HG03095 (cell line): Measurements from ENCODE around the gene SLC35E1.

Source experiments
- ATAC-seq: cut with Tn5 transposase; IDR thresholded peaks from one replicate; pipeline ENCODE4 v1.9.1; 2021; ENCODE audit warnings: moderate library complexity; ENCODE audit not compliant: unreplicated experiment

The SLC35E1 gene

DNA sequence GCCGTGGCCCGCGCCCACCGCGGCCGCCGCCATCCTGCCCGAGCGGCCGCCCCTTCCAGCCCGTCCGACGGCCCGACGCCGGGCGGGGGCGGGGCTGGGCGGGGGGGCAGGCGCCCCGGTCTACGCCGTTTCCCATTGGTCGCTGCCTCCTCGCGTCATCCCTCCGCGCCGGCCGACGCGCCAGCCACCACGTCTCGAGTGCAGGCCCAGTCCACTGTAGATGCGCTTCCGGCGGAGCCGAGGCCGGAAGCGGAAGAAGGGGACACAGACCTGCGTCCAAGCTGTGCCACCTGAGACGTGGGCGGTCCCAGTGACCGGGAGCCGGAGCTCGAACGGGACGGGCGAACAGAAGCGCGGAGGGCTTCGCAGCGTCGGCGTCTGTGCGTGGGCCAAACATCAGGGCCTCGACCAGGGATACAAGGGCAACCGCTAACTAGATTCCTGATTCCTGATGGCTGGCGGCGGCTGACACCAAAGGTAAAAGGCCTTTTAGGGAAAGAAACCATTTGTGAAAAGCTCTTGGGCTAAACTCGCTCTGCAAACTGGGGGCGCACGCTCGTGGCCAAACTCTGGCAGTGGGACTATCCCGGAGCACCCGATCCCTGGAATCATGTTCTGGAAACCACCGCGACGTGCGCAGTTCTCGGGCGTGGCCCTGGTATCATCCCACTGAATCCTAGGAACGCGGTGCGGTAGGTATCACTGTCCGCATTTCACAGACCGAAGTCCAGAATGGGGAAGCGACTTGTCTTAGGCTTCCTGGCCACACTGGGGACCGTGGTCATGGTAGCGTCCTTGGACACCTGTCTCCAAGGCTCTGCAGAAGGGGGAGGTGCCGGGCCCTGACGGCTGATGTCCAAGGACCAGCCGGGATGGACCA lies at the start of gene SLC35E1:
SLC35E1 (minus strand) TSS at position 84 of the 880 bp plus-strand sequence; CDS start at position 33, 51 bp downstream.
- peak; percentile 63 for ATAC-seq

DNA sequence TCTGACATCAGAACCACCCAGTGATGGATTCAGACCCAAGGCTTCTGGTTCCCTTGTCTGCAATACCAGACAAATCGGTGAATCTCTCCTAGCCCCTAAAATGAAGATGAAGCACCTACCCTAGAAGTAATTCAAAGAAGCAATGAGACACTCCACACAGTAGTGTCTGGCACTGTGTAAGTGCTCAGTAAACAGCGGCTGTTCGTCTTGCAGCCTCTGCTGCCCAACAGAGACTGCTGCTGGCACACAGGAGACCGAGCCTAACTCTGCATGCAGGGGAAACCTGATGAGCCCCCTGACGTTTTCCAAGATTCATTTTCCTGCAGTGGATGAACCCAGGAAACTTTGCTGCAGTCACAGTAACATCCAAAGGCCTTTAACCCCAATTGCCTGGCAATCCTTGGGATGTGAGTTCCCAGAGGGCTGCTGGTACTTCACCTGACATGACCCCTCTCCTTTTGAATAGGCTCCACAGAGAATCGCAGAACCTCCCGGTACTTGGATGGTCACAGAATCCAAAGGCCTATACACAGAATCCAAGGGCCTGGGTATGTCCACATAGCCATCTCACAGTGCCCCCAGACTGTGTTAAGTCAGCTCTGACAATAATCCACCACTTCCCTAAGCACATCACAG lies 49.1 kb upstream of the SLC35E1 start:
- ATAC-seq, result no peak

DNA sequence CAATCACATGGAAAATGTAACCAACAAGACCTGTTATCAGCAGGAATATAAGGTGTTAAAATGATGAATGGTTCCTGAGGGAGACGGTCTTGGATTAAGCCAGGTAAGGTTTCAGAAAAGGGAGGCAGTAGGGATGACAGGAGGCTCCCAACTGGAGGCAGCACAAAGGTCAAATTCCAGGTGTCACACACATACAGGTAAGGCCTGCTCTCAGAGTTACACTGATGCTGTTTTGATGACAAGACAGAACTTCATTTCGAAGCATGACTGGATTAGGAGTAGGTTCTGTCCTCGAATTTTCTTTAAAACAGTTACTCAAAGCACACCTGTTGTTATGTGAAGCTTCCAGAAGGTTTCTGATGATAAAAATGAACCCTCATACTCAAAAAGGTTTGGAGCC lies 48.4 kb upstream of the SLC35E1 start:
- ATAC-seq, result no peak

DNA sequence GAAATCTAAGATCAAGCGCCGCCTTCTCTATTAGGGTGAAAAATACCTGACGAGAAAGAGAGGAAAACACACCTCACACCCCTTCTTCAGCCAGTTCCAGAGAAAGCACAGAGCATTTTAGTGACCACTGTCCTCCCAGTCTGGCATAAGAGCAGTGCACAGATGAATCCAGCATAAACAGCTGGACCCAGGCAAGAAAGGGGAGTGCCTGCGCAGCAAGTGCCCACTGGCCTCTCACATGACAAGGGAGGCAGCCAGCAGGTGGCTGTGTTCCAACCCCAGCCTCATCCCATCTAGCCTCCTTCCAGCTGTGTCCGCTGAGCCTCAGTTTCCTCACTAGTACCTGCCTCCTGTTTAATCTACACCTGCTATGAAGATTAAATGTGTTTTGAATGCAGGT lies 47.8 kb upstream of the SLC35E1 start:
- ATAC-seq, result no peak

DNA sequence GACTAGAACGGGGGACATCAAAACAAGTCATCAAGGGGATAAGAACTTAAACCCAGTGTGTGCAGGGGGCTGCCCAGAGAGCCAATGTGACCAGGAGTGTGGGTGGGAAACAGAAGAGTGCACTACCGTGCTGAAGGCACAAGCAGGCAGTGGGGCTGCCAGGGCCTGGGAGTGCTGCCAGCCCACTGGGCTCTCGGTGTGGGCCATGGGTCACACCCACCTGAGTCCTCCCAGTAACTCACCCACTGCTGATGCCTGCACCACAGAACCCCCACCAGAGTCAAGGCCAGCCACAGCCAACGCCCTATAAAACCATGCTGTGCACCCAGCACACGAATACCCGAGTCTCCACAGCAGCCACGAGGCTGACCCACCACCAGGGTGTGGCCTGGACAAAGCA lies 47.2 kb upstream of the SLC35E1 start:
- no peak for ATAC-seq

DNA sequence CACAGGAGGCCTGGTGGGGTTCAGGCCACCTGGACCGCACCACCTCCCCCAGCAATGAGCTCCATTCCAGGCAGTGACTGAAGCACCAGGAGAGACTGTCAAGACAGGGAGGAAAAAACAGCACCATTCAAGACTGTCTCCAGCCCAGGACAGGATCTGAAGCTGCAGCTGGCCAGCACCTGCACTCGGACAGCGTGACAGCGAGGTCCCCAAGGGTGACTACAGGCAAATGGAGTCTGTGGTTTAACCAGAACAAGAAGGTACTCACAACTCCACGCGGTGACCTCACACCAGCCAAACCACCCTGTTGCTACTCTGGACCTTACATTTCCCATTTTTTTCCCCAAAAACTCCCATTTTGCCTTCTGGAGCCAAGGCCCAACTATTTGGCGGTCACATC lies 46.0 kb upstream of the SLC35E1 start:
- no peak for ATAC-seq

DNA sequence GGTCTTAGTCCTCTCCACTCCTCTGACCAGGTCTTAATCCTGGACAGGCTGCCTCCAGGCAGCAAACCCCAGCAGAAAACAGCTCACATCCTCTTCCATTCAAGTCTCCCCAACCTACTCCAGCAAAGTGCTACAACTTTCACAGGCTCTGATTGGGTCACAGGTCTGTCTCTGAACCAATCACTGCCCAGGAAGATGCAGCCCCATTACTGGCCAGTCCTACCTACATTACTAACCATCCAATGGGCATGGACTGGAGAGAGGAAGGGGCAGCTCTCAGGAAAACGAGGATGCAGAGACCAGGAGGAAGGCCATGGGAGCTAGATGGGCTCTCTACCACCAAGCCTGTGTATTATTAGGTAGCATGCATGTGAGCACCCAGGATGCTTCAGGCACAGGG lies 43.6 kb upstream of the SLC35E1 start:
- ATAC-seq, result no peak

DNA sequence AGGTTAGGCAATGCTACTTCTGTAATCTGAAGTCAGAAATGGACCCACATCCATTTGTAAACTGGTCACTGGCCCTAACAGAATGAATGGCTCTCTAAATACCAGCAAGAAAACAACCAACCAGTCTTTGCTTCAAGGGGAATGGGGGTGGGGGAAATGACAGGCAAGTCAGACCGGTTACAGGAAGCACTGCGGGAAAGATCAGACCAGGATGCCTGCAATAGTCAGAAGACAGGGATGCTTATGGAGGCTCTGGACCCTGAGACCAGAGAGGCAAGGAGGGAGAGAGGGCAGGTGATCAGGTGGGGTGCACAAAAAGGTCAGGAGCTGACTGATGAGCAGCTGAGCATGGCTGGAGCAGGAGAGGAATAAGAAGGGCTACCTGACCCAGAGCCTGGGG lies 42.7 kb upstream of the SLC35E1 start:
- ATAC-seq, result no peak

DNA sequence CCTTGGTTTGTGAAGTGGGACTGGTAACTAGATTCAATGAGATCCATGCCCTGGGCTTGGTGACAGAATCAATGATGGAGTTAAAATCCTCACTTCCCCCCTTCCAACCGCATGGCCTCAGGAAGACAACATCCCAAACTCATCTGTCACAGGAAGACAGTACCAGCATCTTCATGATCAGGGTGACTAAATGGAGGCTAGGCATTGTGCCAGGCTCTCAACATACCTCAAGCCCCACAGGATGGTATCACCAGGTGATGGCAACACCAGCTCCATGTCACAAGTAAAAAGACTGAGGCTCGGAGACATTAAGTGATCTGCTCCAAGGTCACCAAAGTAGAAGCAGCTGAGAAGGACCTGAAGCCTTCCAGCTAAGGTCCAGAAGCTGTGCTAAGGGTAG lies 41.6 kb upstream of the SLC35E1 start:
- no peak for ATAC-seq

DNA sequence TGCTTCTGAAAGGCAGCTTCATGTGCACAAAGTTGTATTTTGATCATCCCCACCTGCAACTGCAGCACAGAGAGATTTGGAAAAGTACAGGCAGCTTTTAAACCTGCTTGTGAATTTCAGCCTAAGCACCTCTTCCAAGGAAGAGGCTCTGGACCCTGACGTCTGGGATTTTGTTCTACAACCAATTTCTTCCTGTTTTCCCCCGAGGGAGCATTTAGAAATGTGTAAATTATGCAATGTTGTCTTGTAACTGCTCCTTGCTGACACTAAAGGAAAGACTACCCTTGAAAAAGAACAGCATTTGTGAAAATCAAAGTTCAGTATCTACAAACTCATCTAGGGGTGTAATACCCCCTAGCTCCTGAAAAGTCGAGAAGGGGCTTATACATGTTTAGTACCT lies 40.4 kb upstream of the SLC35E1 start:
- ATAC-seq, result no peak

DNA sequence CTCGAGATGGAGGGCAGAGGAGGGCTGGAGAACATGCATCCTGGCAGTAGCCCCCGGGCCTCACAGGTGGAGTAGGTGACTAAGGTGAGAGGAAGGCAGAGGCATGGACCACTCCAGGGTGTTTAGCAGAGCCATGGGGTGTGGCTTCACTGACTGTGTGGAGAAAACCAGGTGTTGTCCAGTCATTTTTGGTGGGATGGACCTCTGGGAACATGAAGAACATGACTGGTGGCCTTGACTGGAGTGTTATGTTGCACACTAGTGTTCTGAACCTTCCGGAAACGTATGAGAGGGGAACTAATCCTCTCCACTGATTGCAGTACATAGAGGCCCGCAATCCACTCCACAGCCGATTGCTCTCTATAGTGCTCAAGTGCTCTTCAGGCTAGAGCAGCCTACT lies 38.9 kb upstream of the SLC35E1 start:
- ATAC-seq, result no peak

DNA sequence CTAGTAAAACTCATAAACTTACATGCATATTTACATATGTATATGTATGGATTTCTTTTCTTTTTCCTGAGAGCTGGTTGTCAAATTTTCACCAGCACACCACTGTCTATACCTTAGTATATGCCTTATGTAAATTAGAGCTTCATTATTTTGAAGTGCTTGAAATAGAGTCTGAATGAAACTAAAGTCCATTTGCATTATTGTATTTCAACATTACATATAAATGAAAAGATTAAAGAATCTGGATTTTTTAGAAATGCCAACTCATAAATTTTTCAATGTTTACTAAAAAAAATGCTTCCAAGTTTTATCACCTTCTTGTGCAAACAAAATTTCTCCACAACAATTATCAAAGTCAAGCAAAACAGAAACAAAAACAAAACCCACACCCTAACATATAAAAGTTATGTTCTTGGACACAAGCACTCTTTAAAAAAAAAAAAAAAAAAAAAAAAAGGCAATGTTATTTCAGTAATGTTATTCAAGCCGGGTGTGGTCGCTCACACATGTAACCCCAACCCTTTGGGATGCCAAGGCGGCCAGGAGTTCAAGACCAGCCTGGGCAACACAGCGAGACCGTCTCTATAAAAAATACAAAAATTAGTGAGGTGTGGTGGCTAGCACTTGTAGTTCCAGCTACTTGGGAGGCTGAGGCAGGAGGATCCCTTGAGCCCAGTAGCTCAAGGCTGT lies 37.4 kb upstream of the SLC35E1 start:
- ATAC-seq, result no peak

DNA sequence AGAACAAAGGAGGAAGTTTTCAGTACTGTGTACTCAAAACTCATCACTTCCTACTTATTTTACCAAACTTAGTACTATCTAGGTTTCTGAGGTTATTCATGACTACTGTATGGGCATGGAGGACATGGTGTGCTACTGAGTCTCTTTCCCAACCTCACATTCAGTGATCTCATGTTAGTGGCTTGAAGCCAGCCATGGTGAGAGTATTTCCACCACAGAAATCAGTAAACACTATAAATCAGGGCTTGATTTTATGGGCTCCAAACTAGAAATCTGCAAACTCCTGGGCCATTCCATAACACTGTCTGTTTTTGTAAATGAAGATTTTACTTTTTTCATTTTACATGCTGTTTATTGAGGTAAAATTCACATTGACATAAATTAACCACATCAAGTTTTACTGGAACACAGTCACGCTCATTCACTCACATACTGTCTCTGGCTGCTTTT lies 36.1 kb upstream of the SLC35E1 start:
- ATAC-seq, result no peak

DNA sequence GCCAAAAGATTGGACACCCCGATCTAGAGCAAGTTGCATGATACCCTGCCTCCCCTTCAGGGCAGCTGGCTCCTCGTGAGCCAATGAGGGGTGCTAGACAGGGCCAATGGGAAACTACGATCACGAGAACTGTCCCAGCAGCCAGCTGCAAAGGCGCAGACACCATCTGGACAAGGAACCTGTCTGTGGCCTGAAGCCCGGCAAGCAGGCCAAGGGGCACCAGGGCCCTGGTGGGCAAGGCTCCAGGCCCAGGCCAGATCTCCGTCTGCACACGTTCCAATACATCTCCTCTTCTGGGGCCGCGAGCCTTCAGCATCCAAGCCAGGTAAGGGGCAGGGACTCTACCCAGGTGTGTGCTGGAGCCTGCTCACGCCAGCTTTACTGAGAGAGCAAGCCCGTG lies 35.6 kb upstream of the SLC35E1 start:
- ATAC-seq, result no peak

DNA sequence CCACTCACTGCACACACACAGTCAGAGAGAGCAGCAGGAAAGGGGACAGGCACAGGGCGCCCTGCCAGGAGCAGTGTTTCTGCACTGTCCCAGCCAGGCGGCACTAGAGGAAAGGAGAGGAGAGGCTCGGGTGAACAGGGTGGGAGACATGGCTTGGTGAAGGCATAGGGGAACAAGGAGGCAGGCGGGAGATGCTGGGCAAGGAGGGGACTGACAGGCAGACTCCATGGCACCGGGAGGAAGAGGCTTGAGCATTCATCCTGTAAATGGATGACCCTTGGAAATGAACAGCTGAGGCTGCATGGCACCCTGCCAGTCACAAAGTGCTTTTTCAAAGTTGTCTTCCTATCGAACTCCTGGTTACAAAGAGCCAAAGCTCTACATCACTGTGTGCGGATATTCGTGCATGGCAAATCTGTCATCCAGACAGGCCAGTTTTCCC lies 33.4 kb upstream of the SLC35E1 start:
- ATAC-seq, result no peak

DNA sequence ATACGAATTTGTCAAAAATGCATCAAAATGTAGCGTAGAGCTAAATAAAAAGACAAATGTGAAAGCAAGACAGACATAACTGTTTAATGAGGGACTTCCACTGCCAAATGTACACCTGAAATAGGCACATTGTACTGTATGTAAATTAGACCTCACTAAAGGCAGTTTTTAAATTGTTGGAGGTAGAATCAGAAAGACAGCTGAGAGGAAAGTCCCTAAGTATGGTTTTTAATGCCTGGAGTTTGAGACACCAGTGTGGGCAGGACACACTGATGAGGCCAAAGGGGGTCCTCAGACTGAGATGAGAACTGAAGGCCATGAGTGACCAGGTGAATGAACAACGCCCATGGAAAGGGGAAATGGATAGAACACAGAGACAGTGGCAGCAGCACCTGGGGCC lies 32.9 kb upstream of the SLC35E1 start:
- no peak for ATAC-seq

DNA sequence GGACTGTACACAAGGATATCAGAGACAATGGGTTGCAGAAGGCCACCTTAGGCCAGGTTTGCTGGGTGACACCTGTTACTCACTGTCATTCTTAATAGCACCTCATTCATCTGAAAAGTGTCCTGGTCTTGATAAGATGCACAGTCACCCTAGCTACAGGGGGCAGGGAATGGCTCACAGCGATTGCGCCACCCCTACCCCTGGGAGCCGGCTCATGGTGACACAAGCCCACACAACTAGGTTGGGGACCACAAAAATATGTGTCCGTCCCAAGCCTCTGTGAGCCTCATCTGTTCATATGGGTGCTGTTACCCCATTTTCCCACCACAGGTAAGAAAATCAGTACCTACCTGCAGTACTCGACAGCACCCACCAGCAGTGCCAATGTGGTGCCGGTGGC lies 32.4 kb upstream of the SLC35E1 start:
- ATAC-seq, result no peak

DNA sequence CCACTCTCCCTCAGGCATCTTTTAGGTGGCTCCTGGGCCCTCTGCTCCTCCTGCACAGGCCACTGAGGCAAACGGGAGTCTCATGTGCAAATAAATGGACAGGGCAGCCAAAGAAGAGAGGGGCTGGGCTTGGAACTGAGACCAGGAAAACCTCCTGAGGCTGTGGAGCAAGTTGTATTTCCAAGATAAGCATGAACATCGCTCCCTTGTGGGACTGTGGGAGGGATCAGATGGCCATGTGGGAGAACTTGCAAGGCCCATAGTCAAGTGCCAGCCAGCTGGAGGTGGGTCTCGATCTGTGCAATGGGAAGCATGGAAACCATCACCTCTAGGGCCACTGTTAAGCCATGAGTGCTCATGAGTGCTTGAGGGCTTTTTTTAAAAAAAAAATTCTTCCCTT lies 30.9 kb upstream of the SLC35E1 start:
- ATAC-seq, result no peak

DNA sequence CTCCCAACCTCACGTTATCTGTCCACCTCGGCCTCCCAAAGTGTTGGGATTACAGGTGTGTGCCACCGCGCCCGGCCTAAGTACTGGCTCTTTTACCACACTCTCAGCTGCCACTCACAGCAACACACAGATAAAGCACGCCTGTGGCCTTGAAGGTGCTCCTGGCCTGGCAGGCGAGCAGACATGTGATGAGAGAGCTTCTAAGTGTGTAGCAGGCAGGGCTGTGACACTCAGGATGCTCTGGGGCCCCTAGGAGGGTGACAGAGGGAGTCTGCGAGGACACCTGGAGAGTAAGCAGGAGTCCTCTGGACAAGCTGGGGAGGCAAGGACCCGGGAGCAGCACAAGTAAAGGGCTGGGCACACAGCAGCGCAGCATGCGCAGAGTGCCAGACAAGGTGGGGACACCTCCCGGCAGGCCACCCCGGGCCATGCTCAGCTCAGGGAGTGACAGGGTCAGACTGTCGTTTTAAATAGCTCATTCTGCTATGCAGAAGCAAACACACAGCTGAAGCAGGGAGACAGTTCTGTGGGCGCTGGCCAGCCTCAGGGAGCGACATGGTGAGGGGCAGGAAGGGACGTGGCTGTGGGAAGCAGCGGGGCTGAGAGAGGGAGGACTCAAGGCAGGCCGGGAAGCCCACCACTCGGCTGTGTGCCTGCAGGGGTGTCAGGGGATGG lies 29.3 kb upstream of the SLC35E1 start:
- no peak for ATAC-seq

DNA sequence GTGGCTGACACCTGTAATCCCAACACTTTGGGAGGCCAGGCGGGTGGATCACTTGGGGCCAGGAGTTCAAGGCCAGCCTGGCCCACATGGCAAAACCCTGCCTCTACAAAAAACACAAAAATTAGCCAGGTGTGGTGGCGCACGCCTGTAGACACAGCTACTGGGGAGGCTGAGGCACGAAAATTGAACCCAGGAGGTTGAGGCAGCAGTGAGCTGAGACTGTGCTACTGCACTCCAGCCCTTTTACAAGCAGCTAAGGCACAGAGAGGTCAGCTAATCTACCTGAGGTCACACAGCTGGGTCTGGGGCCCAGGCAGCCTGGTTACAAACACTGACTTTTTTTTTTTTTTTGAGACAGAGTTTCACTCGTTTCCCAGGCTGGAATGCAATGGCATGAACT lies 28.6 kb upstream of the SLC35E1 start:
- no peak for ATAC-seq

DNA sequence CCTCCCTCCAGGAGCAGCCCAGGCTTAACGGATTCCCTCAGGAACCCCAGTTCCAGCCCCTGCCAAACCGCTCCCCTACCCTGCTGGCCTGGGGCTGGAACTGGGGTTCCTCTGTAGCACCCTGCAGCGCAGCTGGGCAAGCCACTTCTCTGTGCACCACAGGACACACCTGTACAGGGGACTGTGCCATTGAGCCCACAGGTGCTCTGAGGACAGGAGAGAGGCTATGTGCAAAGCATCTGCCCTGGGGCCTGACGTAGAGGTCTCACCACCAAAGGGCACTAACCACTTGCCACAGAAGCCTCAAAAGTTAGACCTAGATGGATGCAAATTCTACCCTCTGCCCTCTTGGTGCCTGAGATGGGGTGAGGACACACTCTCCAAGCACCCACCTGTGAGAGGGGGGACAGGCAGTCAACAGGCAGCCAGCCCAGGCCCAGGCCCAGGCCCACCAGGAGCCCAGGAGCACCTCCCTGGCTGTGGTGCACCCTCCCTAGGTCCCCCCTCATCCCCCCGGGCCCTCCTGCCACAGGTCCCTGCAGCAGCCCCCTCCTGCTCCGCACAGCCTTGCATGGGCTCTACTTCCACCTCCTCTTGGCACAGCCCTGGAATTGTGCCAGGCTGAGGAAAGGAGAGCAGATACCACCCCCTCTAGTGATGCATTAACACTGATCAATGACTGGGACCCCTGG lies 27.6 kb upstream of the SLC35E1 start:
- ATAC-seq, result no peak
